ENCODE measurements around the gene MACF1. TPM values are rescaled to one million over a fixed set of nuclear protein-coding genes. Genes with fewer than 3 reads are reported as not detected.

Gene MACF1
- total RNA-seq, 1 experiment from 2014 or later, result 189 TPM

GRCh38 chr1:39344394-39345154 is 140.1 kb downstream of the MACF1 start:
- Histone ChIP-seq H3K4me2 (no peak overlapping the region), H4K20me1 (ENCODE audit: insufficient read depth) (no peaks in the 10 kb centered on the region), H3K4me3 (no peak overlapping the region), H2AFZ (no peak overlapping the region), H3K27ac (no peak overlapping the region), H3K27me3 (ENCODE audit: insufficient read depth, low read depth) (no peaks in the 10 kb centered on the region), H3K4me1 (replicated peaks; ENCODE audit: insufficient read depth) (no peaks in the 10 kb centered on the region), H3K9me2 (ENCODE audit: insufficient read depth) (no peaks in the 10 kb centered on the region), H3F3A (ENCODE audit: insufficient read depth, low read depth) (no peaks in the 10 kb centered on the region), H3K9me3 (ENCODE audit: insufficient read depth, low read depth) (no peaks in the 10 kb centered on the region), H3K36me3 (ENCODE audit: low read depth) (no peaks in the 10 kb centered on the region; the same call in 1 of the 2 replicates), H3K79me2 (ENCODE audit: low read depth) (no peaks in the 10 kb centered on the region)
- no peak for DNase-seq
- intact Hi-C loops (cut with micrococcal nuclease; ENCODE audit: unreplicated experiment), result no loop called here
- POLR2A ChIA-PET (ENCODE audit: unreplicated experiment), result no interaction called here
- BruUV-seq (replicated peaks), result no TSS peak
- TF ChIP-seq, protein P1, sequence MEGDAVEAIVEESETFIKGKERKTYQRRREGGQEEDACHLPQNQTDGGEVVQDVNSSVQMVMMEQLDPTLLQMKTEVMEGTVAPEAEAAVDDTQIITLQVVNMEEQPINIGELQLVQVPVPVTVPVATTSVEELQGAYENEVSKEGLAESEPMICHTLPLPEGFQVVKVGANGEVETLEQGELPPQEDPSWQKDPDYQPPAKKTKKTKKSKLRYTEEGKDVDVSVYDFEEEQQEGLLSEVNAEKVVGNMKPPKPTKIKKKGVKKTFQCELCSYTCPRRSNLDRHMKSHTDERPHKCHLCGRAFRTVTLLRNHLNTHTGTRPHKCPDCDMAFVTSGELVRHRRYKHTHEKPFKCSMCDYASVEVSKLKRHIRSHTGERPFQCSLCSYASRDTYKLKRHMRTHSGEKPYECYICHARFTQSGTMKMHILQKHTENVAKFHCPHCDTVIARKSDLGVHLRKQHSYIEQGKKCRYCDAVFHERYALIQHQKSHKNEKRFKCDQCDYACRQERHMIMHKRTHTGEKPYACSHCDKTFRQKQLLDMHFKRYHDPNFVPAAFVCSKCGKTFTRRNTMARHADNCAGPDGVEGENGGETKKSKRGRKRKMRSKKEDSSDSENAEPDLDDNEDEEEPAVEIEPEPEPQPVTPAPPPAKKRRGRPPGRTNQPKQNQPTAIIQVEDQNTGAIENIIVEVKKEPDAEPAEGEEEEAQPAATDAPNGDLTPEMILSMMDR (conservative IDR thresholded peaks at IDR 0.05), result no peak
- TF ChIP-seq EZH2 (IDR thresholded peaks at IDR 0.05; ENCODE audit: low read depth), result no peak
- CTCF ChIA-PET, result no interaction called here

GRCh38 chr1:39346872-39347271 is 142.4 kb downstream of the MACF1 start:
- Histone ChIP-seq H3K4me3 (no peak overlapping the region), H3K4me1 (replicated peaks; ENCODE audit: insufficient read depth) (no peaks in the 10 kb centered on the region), H3K27ac (no peak overlapping the region), H3K4me2 (no peak overlapping the region), H4K20me1 (ENCODE audit: insufficient read depth) (no peaks in the 10 kb centered on the region), H3K79me2 (ENCODE audit: low read depth) (no peaks in the 10 kb centered on the region), H3F3A (ENCODE audit: insufficient read depth, low read depth) (no peaks in the 10 kb centered on the region), H2AFZ (no peak overlapping the region), H3K27me3 (ENCODE audit: insufficient read depth, low read depth) (no peaks in the 10 kb centered on the region), H3K36me3 (ENCODE audit: low read depth) (no peaks in the 10 kb centered on the region; the same call in 1 of the 2 replicates), H3K9me3 (ENCODE audit: insufficient read depth, low read depth) (no peaks in the 10 kb centered on the region), H3K9me2 (ENCODE audit: insufficient read depth) (no peaks in the 10 kb centered on the region)
- no peak for DNase-seq
- ChIA-PET POLR2A (ENCODE audit: unreplicated experiment) (no interaction called here), CTCF (interaction anchor here (0.6 to 1.3 kb wide), 2 partner anchors 41 to 199 kb away, joined by 4 read pairs; no protein-coding TSS in a partner anchor)
- intact Hi-C loops (cut with micrococcal nuclease; ENCODE audit: unreplicated experiment), result no loop called here
- TF ChIP-seq EZH2 (IDR thresholded peaks at IDR 0.05; ENCODE audit: low read depth), result no peak
- TF ChIP-seq, protein P1 (conservative IDR thresholded peaks at IDR 0.05), result no peak
- no TSS peak for BruUV-seq (replicated peaks)

GRCh38 chr1:39348278-39348677 is 143.8 kb downstream of the MACF1 start:
- intact Hi-C loops (cut with micrococcal nuclease; ENCODE audit: unreplicated experiment), result no loop called here
- Histone ChIP-seq H3K4me3 (no peak overlapping the region), H3K9me2 (ENCODE audit: insufficient read depth) (no peaks in the 10 kb centered on the region), H2AFZ (no peak overlapping the region), H4K20me1 (ENCODE audit: insufficient read depth) (no peaks in the 10 kb centered on the region), H3K27ac (no peak overlapping the region), H3K4me1 (replicated peaks; ENCODE audit: insufficient read depth) (no peaks in the 10 kb centered on the region), H3K4me2 (no peak overlapping the region), H3K79me2 (ENCODE audit: low read depth) (no peaks in the 10 kb centered on the region), H3K9me3 (ENCODE audit: insufficient read depth, low read depth) (no peaks in the 10 kb centered on the region), H3K27me3 (ENCODE audit: insufficient read depth, low read depth) (no peaks in the 10 kb centered on the region), H3K36me3 (ENCODE audit: low read depth) (no peaks in the 10 kb centered on the region), H3F3A (ENCODE audit: insufficient read depth, low read depth) (no peaks in the 10 kb centered on the region)
- DNase-seq, result no peak
- ChIA-PET POLR2A (ENCODE audit: unreplicated experiment) (no interaction called here), CTCF (interaction anchor here (1.3 kb wide), 1 partner anchor 39 kb away, joined by 4 read pairs; no protein-coding TSS in a partner anchor)
- TF ChIP-seq, protein P1 (conservative IDR thresholded peaks at IDR 0.05), result no peak
- TF ChIP-seq EZH2 (IDR thresholded peaks at IDR 0.05; ENCODE audit: low read depth), result no peak
- no TSS peak for BruUV-seq (replicated peaks)

All from PC-9 (cell line).